Smooth muscle cell (in vitro differentiated cells): ENCODE measurements around the gene UROC1. TPM values are rescaled to one million over a fixed set of nuclear protein-coding genes. Genes with fewer than 3 reads are reported as not detected.
A peak's percentile ranks its signal among the peaks of the same experiment; 100 is the strongest.

ENCODE experiments used
- DNase-seq: peaks from one replicate; lab custom pipeline; 2025; ENCODE audit not compliant: unreplicated experiment; lab: John Stamatoyannopoulos, UW
- H2AFZ ChIP-seq: fragments of 200-600 bp; sonication (generic); 2 replicates; pipeline ENCODE4 v1.6.0; 2016; ENCODE audit warnings: antibody characterized with exemption, low read depth, mild to moderate bottlenecking
- H3F3A ChIP-seq: fragments of 200-600 bp; sonication (generic); 2 replicates; pipeline ENCODE4 v1.6.0; 2017; ENCODE audit warnings: antibody characterized with exemption, low read depth
- H3K27ac ChIP-seq: fragments of 200-600 bp; sonication (generic); 2 replicates; pipeline ENCODE4 v1.5.1; 2016; ENCODE audit warnings: low read depth, mild to moderate bottlenecking
- H3K27me3 ChIP-seq: fragments of 200-600 bp; sonication (generic); 2 replicates; pipeline ENCODE4 v1.6.1; 2016; ENCODE audit warnings: low read depth, mild to moderate bottlenecking
- H3K36me3 ChIP-seq: fragments of 200-600 bp; sonication (generic); 2 replicates; pipeline ENCODE4 v1.5.1; 2016; ENCODE audit warnings: low read depth
- H3K4me1 ChIP-seq: fragments of 200-600 bp; sonication (generic); 2 replicates; pipeline ENCODE4 v1.5.1; 2016; ENCODE audit warnings: low read depth
- H3K4me2 ChIP-seq: fragments of 200-600 bp; sonication (generic); 2 replicates; pipeline ENCODE4 v1.6.0; 2016; ENCODE audit warnings: mild to moderate bottlenecking
- H3K4me3 ChIP-seq: fragments of 200-600 bp; sonication (generic); 2 replicates; pipeline ENCODE4 v1.5.1; 2016; ENCODE audit warnings: mild to moderate bottlenecking
- H3K79me2 ChIP-seq: fragments of 200-600 bp; sonication (generic); 2 replicates; pipeline ENCODE4 v1.6.0; 2016; ENCODE audit warnings: low read depth, mild to moderate bottlenecking
- H3K9ac ChIP-seq: fragments of 200-600 bp; sonication (generic); 2 replicates; pipeline ENCODE4 v1.6.0; 2016; ENCODE audit warnings: low read depth
- H3K9me3 ChIP-seq: fragments of 200-600 bp; sonication (generic); replicated peaks from 2 replicates; pipeline ENCODE4 v1.5.1; 2016; ENCODE audit warnings: low read depth
- H4K20me1 ChIP-seq: fragments of 200-600 bp; sonication (generic); 2 replicates; pipeline ENCODE4 v1.6.0; 2016; ENCODE audit warnings: low read depth
- CTCF ChIP-seq: fragments of 200-600 bp; sonication (generic); IDR thresholded peaks from 2 replicates; pipeline ENCODE4 v1.5.1; 2017; ENCODE audit warnings: borderline replicate concordance, mild to moderate bottlenecking, antibody characterized with exemption; ENCODE audit not compliant: insufficient read depth, poor library complexity, severe bottlenecking
- WGBS: methylation state at CpG from one replicate; pipeline ENCODE4 v1.1.7; 2016; ENCODE audit warnings: low lambda C conversion rate; 5-methylcytosine and 5-hydroxymethylcytosine counted together
- polyA plus RNA-seq: library from polyadenylated mRNA; unstranded; fragments of >200 nt; fragmentation: Nextera tagmentation; extraction: Ambion mirVana; gene quantifications from 2 replicates; pipeline ENCODE4 v1.2.1, GENCODE V29; 2016
- total RNA-seq: library from RNA; depleted of rRNA; stranded (reverse); fragments of >200 nt; gene quantifications from 2 replicates; pipeline ENCODE4 v1.2.3, GENCODE V29; 2014

The UROC1 gene
- total and polyA plus RNA-seq, 2 experiments from 2014 or later = not detected

- H3K4me1 ChIP-seq = peaks cover 33% of the 10 kb centered on the region
- DNase-seq = no peak
- 84% methylated on average over 14 of the region's 14 CpGs for WGBS
- H3K27me3 ChIP-seq = no peaks in the 10 kb centered on the region
- H3K9ac ChIP-seq = no peak overlapping the region
- H3F3A ChIP-seq = no peaks in the 10 kb centered on the region
- no peak for TF ChIP-seq CTCF
- H3K27ac ChIP-seq = no peak overlapping the region
- peaks cover 8% of the 10 kb centered on the region for H3K36me3 ChIP-seq
- H3K4me3 ChIP-seq = peak overlapping the region; percentile 67
- no peak overlapping the region for H2AFZ ChIP-seq
- peaks cover 66% of the 10 kb centered on the region for H4K20me1 ChIP-seq
- peak overlapping the region; percentile 98 for H3K4me2 ChIP-seq
- peaks cover 61% of the 10 kb centered on the region for H3K79me2 ChIP-seq
- no peaks in the 10 kb centered on the region for H3K9me3 ChIP-seq
These were observed 44.0 kb downstream of the UROC1 start for GRCh38 chr3:126473292-126474168.

GRCh38 chr3:126472277-126473006 lies 45.1 kb downstream of the UROC1 start:
- peak overlapping the region; percentile 21 for H3K4me3 ChIP-seq
- no peak for DNase-seq
- no peak overlapping the region for H2AFZ ChIP-seq
- H3K27ac ChIP-seq = peak overlapping the region; percentile 49
- H3F3A ChIP-seq = no peaks in the 10 kb centered on the region
- peak overlapping the region; percentile 98 for H3K4me2 ChIP-seq
- no peaks in the 10 kb centered on the region for H3K27me3 ChIP-seq
- H3K36me3 ChIP-seq = peaks cover 8% of the 10 kb centered on the region
- peaks cover 72% of the 10 kb centered on the region for H3K79me2 ChIP-seq
- H3K9me3 ChIP-seq = no peaks in the 10 kb centered on the region
- TF ChIP-seq CTCF = no peak
- H4K20me1 ChIP-seq = peaks cover 77% of the 10 kb centered on the region
- peak overlapping the region; percentile 4 for H3K9ac ChIP-seq
- 46% methylated on average over 8 of the region's 8 CpGs for WGBS
- peaks cover 33% of the 10 kb centered on the region for H3K4me1 ChIP-seq

GRCh38 chr3:126469479-126469878 lies 48.1 kb downstream of the UROC1 start:
- Histone ChIP-seq H3F3A (no peaks in the 10 kb centered on the region), H3K4me3 (no peak overlapping the region), H2AFZ (no peak overlapping the region), H4K20me1 (peaks cover 97% of the 10 kb centered on the region), H3K9me3 (no peaks in the 10 kb centered on the region), H3K79me2 (peaks cover 67% of the 10 kb centered on the region), H3K27ac (no peak overlapping the region), H3K27me3 (no peaks in the 10 kb centered on the region), H3K9ac (no peak overlapping the region), H3K36me3 (peaks cover 12% of the 10 kb centered on the region), H3K4me1 (peaks cover 23% of the 10 kb centered on the region), H3K4me2 (no peak overlapping the region)
- TF ChIP-seq CTCF = no peak
- WGBS = 94% methylated on average over 11 of the region's 11 CpGs
- no peak for DNase-seq
